SK-N-SH (cell line): ENCODE measurements around the gene NCAPD3. TPM values are rescaled to one million over a fixed set of nuclear protein-coding genes. Genes with fewer than 3 reads are reported as not detected.

Source experiments
- CTCF ChIA-PET: fragments of 300-600, 350-600 bp; formaldehyde crosslinking; extraction: SDS; loops from one replicate; lab custom pipeline; 2021; lab: Yijun Ruan, JAX
- POLR2A ChIA-PET: fragments of 350-600 bp; sonication (Branson Sonifier 250); formaldehyde crosslinking; extraction: SDS; loops from one replicate; lab custom pipeline; 2020; ENCODE audit warnings: antibody characterized with exemption, inconsistent platforms; lab: Yijun Ruan, JAX
- DNase-seq: peaks from one replicate; pipeline ENCODE4 v3.0.0; 2012
- H2AFZ ChIP-seq: fragments of 200-600 bp; sonication (generic); 2 replicates; pipeline ENCODE4 v1.8.1; 2016; ENCODE audit warnings: antibody characterized with exemption, mild to moderate bottlenecking, low read depth
- H3F3A ChIP-seq: fragments of 200-600 bp; sonication (generic); replicated peaks from 2 replicates; pipeline ENCODE3; 2016; ENCODE audit warnings: antibody characterized with exemption, mild to moderate bottlenecking; ENCODE audit not compliant: insufficient read depth
- H3K27ac ChIP-seq, 2 experiments: fragments of 200-500 bp in 1 of 2; fragments of 200-600 bp in 1 of 2; sonication (Bioruptor generic) in 1 of 2; sonication (generic), shearing (Covaris generic) in 1 of 2; 2 replicates each; pipeline versions ENCODE4 v1.5.1 to v1.6.1; 2014 to 2016; ENCODE audit warnings: low read depth in 2 of 2, inconsistent platforms in 1 of 2, low read length in 1 of 2, mild to moderate bottlenecking in 1 of 2, mixed read lengths in 1 of 2
- H3K27me3 ChIP-seq: fragments of 200-600 bp; sonication (generic), shearing (Covaris generic); 2 replicates; pipeline ENCODE4 v1.6.1; 2016; ENCODE audit warnings: mixed run types; ENCODE audit not compliant: insufficient read depth
- H3K36me3 ChIP-seq, 2 experiments: fragments of 200-500 bp in 1 of 2; fragments of 200-600 bp in 1 of 2; sonication (Bioruptor generic) in 1 of 2; sonication (generic) in 1 of 2; replicated peaks in 1 of 2; 2 replicates each; pipeline versions ENCODE3 to v1.5.1; 2014 to 2016; ENCODE audit warnings: low read length in 1 of 2, mild to moderate bottlenecking in 1 of 2; ENCODE audit not compliant: insufficient read depth in 2 of 2, control insufficient read depth in 1 of 2
- H3K4me1 ChIP-seq, 2 experiments: fragments of 200-500 bp in 1 of 2; fragments of 200-600 bp in 1 of 2; sonication (Bioruptor generic) in 1 of 2; sonication (generic), shearing (Covaris generic) in 1 of 2; 2 replicates each; pipeline versions ENCODE4 v1.5.1 to v1.6.1; 2014 to 2016; ENCODE audit warnings: low read depth in 1 of 2, low read length in 1 of 2, mixed run types in 1 of 2; ENCODE audit not compliant: insufficient read depth in 2 of 2, control insufficient read depth in 1 of 2
- H3K4me2 ChIP-seq: fragments of 200-600 bp; sonication (generic), shearing (Covaris generic); 2 replicates; pipeline ENCODE4 v1.6.1; 2017; ENCODE audit warnings: mixed run types
- H3K4me3 ChIP-seq, 2 experiments: fragments of 200-500 bp in 1 of 2; fragments of 200-600 bp in 1 of 2; sonication (Bioruptor generic) in 1 of 2; sonication (generic), shearing (Covaris generic) in 1 of 2; 2 replicates each; pipeline versions ENCODE4 v1.5.1 to v1.8.1; 2014 to 2016; ENCODE audit warnings: low read depth in 2 of 2, inconsistent platforms in 1 of 2, low read length in 1 of 2, mild to moderate bottlenecking in 1 of 2, mixed read lengths in 1 of 2, moderate library complexity in 1 of 2
- H3K79me2 ChIP-seq: fragments of 200-600 bp; sonication (generic); 2 replicates; pipeline ENCODE4 v1.8.1; 2017; ENCODE audit warnings: mild to moderate bottlenecking; ENCODE audit not compliant: insufficient read depth
- H3K9ac ChIP-seq: fragments of 200-600 bp; sonication (generic); 2 replicates; pipeline ENCODE4 v1.6.1; 2017; ENCODE audit warnings: mixed run types
- H3K9me2 ChIP-seq: fragments of 200-600 bp; sonication (generic); 2 replicates; pipeline ENCODE4 v1.6.1; 2017; ENCODE audit warnings: mixed run types
- H3K9me3 ChIP-seq: fragments of 200-600 bp; sonication (generic); 2 replicates; pipeline ENCODE4 v1.6.1; 2017; ENCODE audit warnings: mixed run types, mild to moderate bottlenecking, moderate library complexity
- H4K20me1 ChIP-seq: fragments of 200-600 bp; sonication (generic); 2 replicates; pipeline ENCODE4 v1.6.1; 2017; ENCODE audit warnings: mild to moderate bottlenecking, mixed run types; ENCODE audit not compliant: insufficient read depth
- ELF1 ChIP-seq: IDR thresholded peaks from 2 replicates; pipeline ENCODE4 v1.4.0; 2012
- FOSL2 ChIP-seq: IDR thresholded peaks from 2 replicates; pipeline ENCODE4 v1.4.0; 2012; ENCODE audit warnings: low read depth, mild to moderate bottlenecking, moderate library complexity, borderline replicate concordance
- FOXM1 ChIP-seq: IDR thresholded peaks from 2 replicates; pipeline ENCODE4 v1.4.0; 2012; ENCODE audit warnings: low read depth, mild to moderate bottlenecking
- GABPA ChIP-seq: IDR thresholded peaks from 2 replicates; pipeline ENCODE4 v1.4.0; 2012; ENCODE audit warnings: low read depth, mild to moderate bottlenecking
- GATA2 ChIP-seq: sonication (generic); formaldehyde crosslinking; IDR thresholded peaks from 2 replicates; pipeline ENCODE4 v1.5.0; 2020; ENCODE audit warnings: mild to moderate bottlenecking, missing genetic modification reagents
- JUND ChIP-seq: IDR thresholded peaks from 2 replicates; pipeline ENCODE4 v1.4.0; 2012
- MXI1 ChIP-seq: IDR thresholded peaks from 2 replicates; pipeline ENCODE4 v1.6.1; 2012; ENCODE audit warnings: mild to moderate bottlenecking, low read depth, low read length, improper control_type of control experiment
- NRF1 ChIP-seq: IDR thresholded peaks from 2 replicates; pipeline ENCODE4 v1.6.1; 2012; ENCODE audit warnings: low read depth, mild to moderate bottlenecking, low read length
- RFX5 ChIP-seq: IDR thresholded peaks from 2 replicates; pipeline ENCODE4 v1.6.1; 2012; ENCODE audit warnings: mild to moderate bottlenecking, improper control_type of control experiment, low read length
- SMC3 ChIP-seq: IDR thresholded peaks from 2 replicates; pipeline ENCODE4 v1.6.1; 2012; ENCODE audit warnings: low read depth, low read length, improper control_type of control experiment
- TEAD4 ChIP-seq: IDR thresholded peaks from 2 replicates; pipeline ENCODE4 v1.4.0; 2012; ENCODE audit warnings: mild to moderate bottlenecking, borderline replicate concordance; ENCODE audit not compliant: insufficient read depth
- WGBS: methylation state at CpG from one replicate; pipeline ENCODE4 v1.1.6; 2017; ENCODE audit warnings: low lambda C conversion rate; 5-methylcytosine and 5-hydroxymethylcytosine counted together
- polyA plus RNA-seq, 3 experiments: library from polyadenylated mRNA; depleted of rRNA; stranded (reverse); fragments of >200 nt; gene quantifications; 2 replicates each; pipeline ENCODE4 v1.2.3, GENCODE V29; 2012
- TF ChIP-seq, protein P1 (sequence below): IDR thresholded peaks from 2 replicates; pipeline ENCODE4 v1.6.1; 2012; ENCODE audit warnings: mild to moderate bottlenecking, low read depth, low read length, moderate library complexity
- TF ChIP-seq, protein P2 (sequence below): IDR thresholded peaks from 2 replicates; pipeline ENCODE4; 2012

Gene NCAPD3
- polyA plus RNA-seq, 1 of the 3 experiments (the other 2 are of a cell fraction), result 19.5 TPM

GRCh38 chr11:134248910-134249480, 25.2 kb upstream of the NCAPD3 start:
- peaks cover 18 to 71% of the 10 kb centered on the region in 2 experiments for H3K36me3 ChIP-seq
- H3K4me1 ChIP-seq, result peaks cover 0 to 7% of the 10 kb centered on the region in 2 experiments; a peak in 2 of 4 replicates
- no peaks in the 10 kb centered on the region for H3K9me2 ChIP-seq
- POLR2A ChIA-PET, result no interaction called here
- no peak for TF ChIP-seq RFX5
- TF ChIP-seq, protein P1, sequence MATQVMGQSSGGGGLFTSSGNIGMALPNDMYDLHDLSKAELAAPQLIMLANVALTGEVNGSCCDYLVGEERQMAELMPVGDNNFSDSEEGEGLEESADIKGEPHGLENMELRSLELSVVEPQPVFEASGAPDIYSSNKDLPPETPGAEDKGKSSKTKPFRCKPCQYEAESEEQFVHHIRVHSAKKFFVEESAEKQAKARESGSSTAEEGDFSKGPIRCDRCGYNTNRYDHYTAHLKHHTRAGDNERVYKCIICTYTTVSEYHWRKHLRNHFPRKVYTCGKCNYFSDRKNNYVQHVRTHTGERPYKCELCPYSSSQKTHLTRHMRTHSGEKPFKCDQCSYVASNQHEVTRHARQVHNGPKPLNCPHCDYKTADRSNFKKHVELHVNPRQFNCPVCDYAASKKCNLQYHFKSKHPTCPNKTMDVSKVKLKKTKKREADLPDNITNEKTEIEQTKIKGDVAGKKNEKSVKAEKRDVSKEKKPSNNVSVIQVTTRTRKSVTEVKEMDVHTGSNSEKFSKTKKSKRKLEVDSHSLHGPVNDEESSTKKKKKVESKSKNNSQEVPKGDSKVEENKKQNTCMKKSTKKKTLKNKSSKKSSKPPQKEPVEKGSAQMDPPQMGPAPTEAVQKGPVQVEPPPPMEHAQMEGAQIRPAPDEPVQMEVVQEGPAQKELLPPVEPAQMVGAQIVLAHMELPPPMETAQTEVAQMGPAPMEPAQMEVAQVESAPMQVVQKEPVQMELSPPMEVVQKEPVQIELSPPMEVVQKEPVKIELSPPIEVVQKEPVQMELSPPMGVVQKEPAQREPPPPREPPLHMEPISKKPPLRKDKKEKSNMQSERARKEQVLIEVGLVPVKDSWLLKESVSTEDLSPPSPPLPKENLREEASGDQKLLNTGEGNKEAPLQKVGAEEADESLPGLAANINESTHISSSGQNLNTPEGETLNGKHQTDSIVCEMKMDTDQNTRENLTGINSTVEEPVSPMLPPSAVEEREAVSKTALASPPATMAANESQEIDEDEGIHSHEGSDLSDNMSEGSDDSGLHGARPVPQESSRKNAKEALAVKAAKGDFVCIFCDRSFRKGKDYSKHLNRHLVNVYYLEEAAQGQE, result no peak
- TF ChIP-seq GABPA, result no peak
- H3K27me3 ChIP-seq, result no peaks in the 10 kb centered on the region
- H4K20me1 ChIP-seq, result no peaks in the 10 kb centered on the region
- 81% methylated on average over 7 of the region's 7 CpGs for WGBS
- peaks cover 17% of the 10 kb centered on the region for H3K79me2 ChIP-seq
- no peak overlapping the region for H3K4me2 ChIP-seq
- no peak for DNase-seq
- H3K9ac ChIP-seq, result no peak overlapping the region
- CTCF ChIA-PET, result interaction anchor here (0.8 to 2.5 kb wide), 2 partner anchors 9 to 27 kb away, joined by 3 to 8 read pairs; no protein-coding TSS in a partner anchor
- H3K9me3 ChIP-seq, result no peaks in the 10 kb centered on the region
- no peak overlapping the region for H3K4me3 ChIP-seq
- no peak overlapping the region for H3K27ac ChIP-seq
- no peak overlapping the region for H2AFZ ChIP-seq
- no peaks in the 10 kb centered on the region for H3F3A ChIP-seq

GRCh38 chr11:134246678-134247077, 22.9 kb upstream of the NCAPD3 start:
- Histone ChIP-seq H3K9ac (no peak overlapping the region), H3K36me3 (peaks cover 33 to 94% of the 10 kb centered on the region in 2 experiments), H2AFZ (no peak overlapping the region), H3F3A (no peaks in the 10 kb centered on the region), H3K9me2 (no peaks in the 10 kb centered on the region), H3K27ac (no peak overlapping the region), H3K79me2 (peaks cover 4% of the 10 kb centered on the region), H3K4me2 (no peak overlapping the region), H4K20me1 (no peaks in the 10 kb centered on the region), H3K4me1 (no peaks in the 10 kb centered on the region), H3K4me3 (no peak overlapping the region), H3K27me3 (no peaks in the 10 kb centered on the region), H3K9me3 (no peaks in the 10 kb centered on the region)
- TF ChIP-seq, protein P2, sequence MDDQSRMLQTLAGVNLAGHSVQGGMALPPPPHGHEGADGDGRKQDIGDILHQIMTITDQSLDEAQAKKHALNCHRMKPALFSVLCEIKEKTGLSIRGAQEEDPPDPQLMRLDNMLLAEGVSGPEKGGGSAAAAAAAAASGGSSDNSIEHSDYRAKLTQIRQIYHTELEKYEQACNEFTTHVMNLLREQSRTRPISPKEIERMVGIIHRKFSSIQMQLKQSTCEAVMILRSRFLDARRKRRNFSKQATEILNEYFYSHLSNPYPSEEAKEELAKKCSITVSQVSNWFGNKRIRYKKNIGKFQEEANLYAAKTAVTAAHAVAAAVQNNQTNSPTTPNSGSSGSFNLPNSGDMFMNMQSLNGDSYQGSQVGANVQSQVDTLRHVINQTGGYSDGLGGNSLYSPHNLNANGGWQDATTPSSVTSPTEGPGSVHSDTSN, result no peak
- TF ChIP-seq GABPA (no peak), NRF1 (no peak)
- 92% methylated on average over 4 of the region's 4 CpGs for WGBS
- CTCF ChIA-PET, result no interaction called here
- POLR2A ChIA-PET, result no interaction called here
- no peak for DNase-seq

GRCh38 chr11:134246100-134246499, 22.3 kb upstream of the NCAPD3 start:
- Histone ChIP-seq H2AFZ (no peak overlapping the region), H3K36me3 (peaks cover 37 to 96% of the 10 kb centered on the region in 2 experiments), H3K9me2 (no peaks in the 10 kb centered on the region), H3K79me2 (no peaks in the 10 kb centered on the region), H3K27me3 (no peaks in the 10 kb centered on the region), H3K4me1 (no peaks in the 10 kb centered on the region; a peak in 1 of 4 replicates), H4K20me1 (no peaks in the 10 kb centered on the region), H3K9me3 (no peaks in the 10 kb centered on the region), H3K4me3 (no peak overlapping the region), H3K4me2 (no peak overlapping the region), H3F3A (no peaks in the 10 kb centered on the region), H3K9ac (no peak overlapping the region), H3K27ac (no peak overlapping the region)
- WGBS, result 100% methylated on average over 2 of the region's 11 CpGs
- no peak for DNase-seq
- POLR2A ChIA-PET, result no interaction called here
- CTCF ChIA-PET, result interaction anchor here (0.7 to 3.2 kb wide), 3 partner anchors 22 to 290 kb away, joined by 3 to 14 read pairs (median 13); partner anchors contain the start of genes NCAPD3 and VPS26B
- TF ChIP-seq ELF1, result no peak
- no peak for TF ChIP-seq GATA2 (CRISPR knock-in tag)
- no peak for TF ChIP-seq SMC3
- no peak for TF ChIP-seq GABPA
- TF ChIP-seq FOSL2, result no peak
- no peak for TF ChIP-seq MXI1
- TF ChIP-seq TEAD4, result no peak
- TF ChIP-seq FOXM1, result no peak
- no peak for TF ChIP-seq JUND
- TF ChIP-seq, protein P1, result no peak
